Thyroid gland (tissue), 4 donors: ENCODE data around the gene SOD2.

ENCODE experiments used
- CTCF ChIP-seq, 6 experiments: fragments of 200-600 bp in 3 of 6; fragments of 450-650 bp in 3 of 6; sonication (generic) in 3 of 6; IDR thresholded peaks; one replicate each; pipeline ENCODE4 v1.5.1; 2016 to 2019; ENCODE audit warnings: antibody characterized with exemption in 6 of 6, mild to moderate bottlenecking in 2 of 6, inconsistent platforms in 1 of 6, moderate library complexity in 1 of 6
- POLR2A ChIP-seq, 2 donors: fragments of 450-650 bp; IDR thresholded peaks; one replicate each; pipeline ENCODE4 v1.6.1; 2017; ENCODE audit warnings: antibody characterized with exemption in 2 of 2, mild to moderate bottlenecking in 2 of 2, moderate library complexity in 1 of 2

GRCh38 chr6:159713984-159714383, 20.9 kb upstream of the SOD2 start:
- TF ChIP-seq CTCF (IDR thresholded peaks at IDR 0.05) (no peak), POLR2A (IDR thresholded peaks at IDR 0.05) (no peak)
